H1 (cell line): Measurements from ENCODE around the gene LIMA1. TPM values are rescaled to one million over a fixed set of nuclear protein-coding genes. Genes with fewer than 3 reads are reported as not detected.

Experiments
- BRCA1 ChIP-seq: IDR thresholded peaks from 2 replicates; pipeline ENCODE4 v1.6.1; 2012; ENCODE audit warnings: low read depth, low read length, improper control_type of control experiment
- EGR1 ChIP-seq: IDR thresholded peaks from 2 replicates; pipeline ENCODE4 v1.6.1; 2011; ENCODE audit warnings: low read depth, low read length, borderline replicate concordance
- GABPA ChIP-seq: IDR thresholded peaks from 2 replicates; pipeline ENCODE4 v1.6.1; 2011; ENCODE audit warnings: mild to moderate bottlenecking, low read length, moderate library complexity, borderline replicate concordance; ENCODE audit not compliant: insufficient read depth
- KDM4A ChIP-seq: IDR thresholded peaks from one replicate; pipeline ENCODE4 v1.7.1; 2012; ENCODE audit warnings: low read depth, mild to moderate bottlenecking, moderate library complexity, low read length, inconsistent platforms; ENCODE audit not compliant: severe bottlenecking
- polyA plus RNA-seq, 7 experiments: library from polyadenylated mRNA; depleted of rRNA in 3 of 7; stranded (reverse) in 5 of 7; unstranded in 2 of 7; fragments of >200 nt in 5 of 7; fragments of 200-250 nt in 2 of 7; gene quantifications; 1 replicate in 5 of 7; 2 replicates in 1 of 7; 4 replicates in 1 of 7; pipeline versions ENCODE4 v1.2.1 to v1.2.3, GENCODE V29; 2011 to 2013; ENCODE audit warnings: missing spikeins in 2 of 7, mixed read lengths in 2 of 7
- total RNA-seq: library from RNA; stranded (reverse); fragmentation: NEBNext Ultra II Directional; extraction: Animal tissue kit (Norgen Biotek cat#: 25700); gene quantifications from 2 replicates; pipeline ENCODE4 v1.2.1, GENCODE V29; 2021

The LIMA1 gene
- total and polyA plus RNA-seq, 2 of the 8 experiments (the other 6 are each of a cell fraction or from before 2014, with no cell fraction given): 12.7 to 47.6 TPM

DNA sequence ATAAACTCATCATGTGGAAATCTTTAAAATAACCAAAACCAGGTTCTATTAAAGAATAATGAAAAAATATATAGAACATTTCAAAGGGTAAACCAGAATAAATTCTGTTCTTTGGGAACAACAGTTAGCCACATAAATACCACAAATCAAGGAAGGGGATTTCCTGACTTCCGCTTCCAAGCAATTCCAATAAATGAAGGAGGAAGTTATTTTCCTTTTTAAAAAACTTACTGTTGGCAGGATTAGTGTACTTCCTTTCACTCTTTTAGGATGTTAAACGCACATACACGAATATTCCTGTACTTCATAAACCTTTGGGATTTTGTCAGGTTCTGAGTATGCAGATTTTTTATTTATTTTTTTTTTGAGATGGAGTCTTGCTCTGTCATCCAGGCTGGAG lies 13.7 kb upstream of the LIMA1 start (continued):
- TF ChIP-seq EGR1 (no peak), KDM4A (no peak), BRCA1 (no peak), GABPA (no peak)
